ENCODE data around the gene POTEF. TPM values are rescaled to one million over a fixed set of nuclear protein-coding genes. Genes with fewer than 3 reads are reported as not detected.
"Not testable (repeated sequence)": the region's sequence is repeated elsewhere in the genome, so short reads cannot be mapped to it uniquely, and the experiment has no call there.

POTEF gene
- not detected in 2 replicates for total RNA-seq (2014; rRNA removed; shearing (Covaris generic))
- not detected in 2 replicates for total RNA-seq (2022)
- Bru-seq, nascent RNA, result percentile 5 among the genes with signal in this experiment
- percentile 9 among the genes with signal in this experiment for BruChase-seq, experiment 1, labeled RNA remaining after a 6-hour chase
- BruChase-seq, experiment 2, labeled RNA remaining after a 2-hour chase, result percentile 8 among the genes with signal in this experiment
- long read RNA-seq, result 0 reads

DNA sequence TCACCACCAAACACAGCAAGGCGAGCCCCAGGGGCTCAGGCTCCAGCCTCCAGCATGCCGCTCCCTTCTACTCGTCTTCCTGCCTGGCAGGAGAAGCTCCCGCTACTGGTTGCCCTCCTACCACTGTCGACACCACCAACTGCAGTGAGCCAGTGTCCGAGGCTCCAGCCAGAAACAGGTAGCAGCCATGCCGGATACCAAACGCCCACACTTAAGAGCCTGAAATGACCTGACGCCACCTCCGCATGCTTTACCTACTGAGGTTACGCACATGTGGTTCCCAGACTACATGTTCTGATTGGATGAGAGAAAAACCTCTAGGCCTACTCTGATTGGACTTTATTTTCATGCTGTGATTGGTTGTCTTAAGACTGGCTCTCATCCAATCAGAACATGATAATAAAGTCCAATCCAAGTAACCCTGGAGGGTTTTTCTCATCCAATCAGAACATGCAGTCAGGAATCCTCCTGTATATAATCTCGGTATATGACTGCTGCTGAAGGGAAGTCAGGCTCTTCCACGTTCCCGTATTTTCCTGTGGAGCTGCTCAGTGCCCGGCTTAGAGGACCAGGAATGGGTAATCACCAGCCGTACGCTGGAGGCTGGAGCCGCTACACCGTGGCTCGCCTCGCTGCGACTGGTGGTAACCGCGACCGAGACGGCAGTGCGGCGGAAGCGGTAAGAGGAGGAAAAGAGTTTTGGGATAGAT lies at the start of gene POTEF:
Gene POTEF, minus strand, starts transcription at position 103 of the 710 bp plus-strand sequence. CDS start 8,707 bp downstream, outside the sequence.
- CTCF ChIA-PET (ENCODE audit: unreplicated experiment), result not testable (repeated sequence)

DNA sequence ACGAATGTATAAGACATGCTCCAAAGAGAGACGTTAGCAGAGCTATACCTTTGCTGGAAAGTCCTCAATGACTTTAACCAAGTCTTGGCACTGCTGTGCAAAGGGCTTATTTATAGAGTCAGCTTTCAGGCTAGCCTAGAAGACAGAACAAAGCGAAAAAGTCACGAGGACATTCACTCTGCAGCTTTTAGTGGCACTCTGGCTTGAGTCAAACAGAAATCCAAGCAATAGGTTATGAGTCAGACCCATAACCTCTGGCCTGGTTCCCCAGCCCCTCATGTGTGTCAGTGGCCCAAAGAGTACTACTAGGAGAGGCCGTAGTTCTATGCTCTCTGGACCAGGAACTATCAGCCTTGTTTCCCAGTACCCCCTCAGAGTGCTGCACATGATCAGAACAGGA lies 45.8 kb upstream of the POTEF start:
- H3K4me1 ChIP-seq (ENCODE audit: insufficient read depth, low read length, poor library complexity, severe bottlenecking); BruUV-seq (replicated peaks); H3K27ac ChIP-seq (ENCODE audit: low read depth, low read length, poor library complexity, severe bottlenecking); H3K4me3 ChIP-seq (ENCODE audit: low read depth, low read length, poor library complexity, severe bottlenecking); H3K9me3 ChIP-seq (ENCODE audit: low read length); CTCF ChIA-PET (ENCODE audit: unreplicated experiment); H4K20me1 ChIP-seq (ENCODE audit: insufficient read depth, low read length); DNase-seq (ENCODE audit: low spot score); H3K4me2 ChIP-seq (ENCODE audit: low read length); H2AFZ ChIP-seq (ENCODE audit: low read length); intact Hi-C loops (cut with micrococcal nuclease; ENCODE audit: unreplicated experiment); H3K9me2 ChIP-seq (ENCODE audit: insufficient read depth, low read length): not testable (repeated sequence)
- Histone ChIP-seq H3K36me3 (ENCODE audit: insufficient read depth, low read length) (peaks cover 89% of the 10 kb centered on the region), H3K79me2 (ENCODE audit: insufficient read depth, low read depth, low read length) (peaks cover 33% of the 10 kb centered on the region)
- POLR2A ChIA-PET, result interaction anchor here (0.5 kb wide), 1 partner anchor 1314 kb away, joined by 3 read pairs; no protein-coding TSS in a partner anchor

More for the DNA sequence above, at the start of gene POTEF:
- H3K4me3 ChIP-seq (ENCODE audit: low read depth, low read length, poor library complexity, severe bottlenecking); H4K20me1 ChIP-seq (ENCODE audit: insufficient read depth, low read length); POLR2A ChIA-PET; H3K9me2 ChIP-seq (ENCODE audit: insufficient read depth, low read length); H3K27ac ChIP-seq (ENCODE audit: low read depth, low read length, poor library complexity, severe bottlenecking); H3K9me3 ChIP-seq (ENCODE audit: low read length); H2AFZ ChIP-seq (ENCODE audit: low read length); H3K4me1 ChIP-seq (ENCODE audit: insufficient read depth, low read length, poor library complexity, severe bottlenecking); H3K4me2 ChIP-seq (ENCODE audit: low read length); H3K36me3 ChIP-seq (ENCODE audit: insufficient read depth, low read length); DNase-seq (ENCODE audit: low spot score); BruUV-seq (replicated peaks); intact Hi-C loops (cut with micrococcal nuclease; ENCODE audit: unreplicated experiment); H3K79me2 ChIP-seq (ENCODE audit: insufficient read depth, low read depth, low read length): not testable (repeated sequence)

DNA sequence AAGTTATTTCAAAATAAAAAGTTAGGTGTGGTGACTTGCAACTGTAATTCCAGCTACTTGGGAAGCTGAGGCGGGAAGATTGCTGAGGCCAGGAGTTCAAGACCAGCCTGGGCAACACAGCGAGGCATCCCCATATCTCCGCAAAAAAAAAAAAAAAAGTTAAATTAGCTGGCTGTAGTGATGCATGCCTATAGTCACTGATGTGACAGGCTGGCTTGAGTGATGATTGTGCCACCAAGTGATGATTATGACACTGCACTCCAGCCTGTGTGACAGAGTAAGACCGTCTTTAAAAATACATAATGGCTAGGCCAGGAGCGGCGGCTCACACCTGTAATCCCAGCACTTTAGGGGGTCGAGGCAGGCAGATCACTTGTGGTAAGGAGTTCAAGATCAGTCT lies 40.9 kb upstream of the POTEF start:
- no peaks in the 10 kb centered on the region for H3K4me1 ChIP-seq (ENCODE audit: insufficient read depth, low read length, poor library complexity, severe bottlenecking)
- no peak for DNase-seq (ENCODE audit: low spot score)
- no peak overlapping the region for H2AFZ ChIP-seq (ENCODE audit: low read length)
- intact Hi-C loops (cut with micrococcal nuclease; ENCODE audit: unreplicated experiment), result no loop called here
- H3K79me2 ChIP-seq (ENCODE audit: insufficient read depth, low read depth, low read length), result no peaks in the 10 kb centered on the region
- H4K20me1 ChIP-seq (ENCODE audit: insufficient read depth, low read length), result no peaks in the 10 kb centered on the region
- no peaks in the 10 kb centered on the region for H3K9me3 ChIP-seq (ENCODE audit: low read length)
- H3K4me2 ChIP-seq (ENCODE audit: low read length), result no peak overlapping the region
- no peaks in the 10 kb centered on the region for H3K9me2 ChIP-seq (ENCODE audit: insufficient read depth, low read length)
- ChIA-PET CTCF (ENCODE audit: unreplicated experiment) (interaction anchor here (0.6 kb wide), 1 partner anchor 177 kb away, joined by 3 read pairs; no protein-coding TSS in a partner anchor), POLR2A (interaction anchor here (0.9 kb wide), 1 partner anchor 12 kb away, joined by 3 read pairs; the partner anchor contains the start of gene SMPD4)
- BruUV-seq (replicated peaks), result no TSS peak
- peaks cover 92% of the 10 kb centered on the region for H3K36me3 ChIP-seq (ENCODE audit: insufficient read depth, low read length)
- H3K27ac ChIP-seq (ENCODE audit: low read depth, low read length, poor library complexity, severe bottlenecking), result no peak overlapping the region
- H3K4me3 ChIP-seq (ENCODE audit: low read depth, low read length, poor library complexity, severe bottlenecking), result no peak overlapping the region
- TF ChIP-seq, protein P1, sequence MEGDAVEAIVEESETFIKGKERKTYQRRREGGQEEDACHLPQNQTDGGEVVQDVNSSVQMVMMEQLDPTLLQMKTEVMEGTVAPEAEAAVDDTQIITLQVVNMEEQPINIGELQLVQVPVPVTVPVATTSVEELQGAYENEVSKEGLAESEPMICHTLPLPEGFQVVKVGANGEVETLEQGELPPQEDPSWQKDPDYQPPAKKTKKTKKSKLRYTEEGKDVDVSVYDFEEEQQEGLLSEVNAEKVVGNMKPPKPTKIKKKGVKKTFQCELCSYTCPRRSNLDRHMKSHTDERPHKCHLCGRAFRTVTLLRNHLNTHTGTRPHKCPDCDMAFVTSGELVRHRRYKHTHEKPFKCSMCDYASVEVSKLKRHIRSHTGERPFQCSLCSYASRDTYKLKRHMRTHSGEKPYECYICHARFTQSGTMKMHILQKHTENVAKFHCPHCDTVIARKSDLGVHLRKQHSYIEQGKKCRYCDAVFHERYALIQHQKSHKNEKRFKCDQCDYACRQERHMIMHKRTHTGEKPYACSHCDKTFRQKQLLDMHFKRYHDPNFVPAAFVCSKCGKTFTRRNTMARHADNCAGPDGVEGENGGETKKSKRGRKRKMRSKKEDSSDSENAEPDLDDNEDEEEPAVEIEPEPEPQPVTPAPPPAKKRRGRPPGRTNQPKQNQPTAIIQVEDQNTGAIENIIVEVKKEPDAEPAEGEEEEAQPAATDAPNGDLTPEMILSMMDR (conservative IDR thresholded peaks at IDR 0.05; ENCODE audit: low read length), result no peak
- TF ChIP-seq EZH2phosphoT487 (IDR thresholded peaks at IDR 0.05; ENCODE audit: borderline replicate concordance, low read depth, low read length), result no peak

DNA sequence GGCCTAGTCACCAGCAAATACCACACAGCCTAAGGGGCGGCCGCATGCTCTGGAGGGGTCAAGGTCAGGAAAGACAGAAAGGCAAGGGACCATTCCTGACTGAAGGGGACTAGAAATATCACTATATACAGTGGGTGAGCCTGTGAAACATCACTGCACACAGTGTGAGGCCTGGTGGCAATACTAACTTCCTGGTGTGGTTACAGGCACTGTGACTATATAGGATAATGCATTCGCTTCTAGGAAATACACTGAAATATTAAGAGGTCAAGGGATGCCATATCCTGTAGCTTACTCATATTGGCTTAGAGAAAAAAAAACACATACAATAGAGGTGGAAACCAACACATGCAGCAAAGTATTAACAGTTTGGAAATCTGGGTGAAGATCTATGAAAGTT lies 40.1 kb upstream of the POTEF start:
- POLR2A ChIA-PET, result interaction anchor here (0.7 kb wide), 1 partner anchor 173 kb away, joined by 3 read pairs; no protein-coding TSS in a partner anchor

DNA sequence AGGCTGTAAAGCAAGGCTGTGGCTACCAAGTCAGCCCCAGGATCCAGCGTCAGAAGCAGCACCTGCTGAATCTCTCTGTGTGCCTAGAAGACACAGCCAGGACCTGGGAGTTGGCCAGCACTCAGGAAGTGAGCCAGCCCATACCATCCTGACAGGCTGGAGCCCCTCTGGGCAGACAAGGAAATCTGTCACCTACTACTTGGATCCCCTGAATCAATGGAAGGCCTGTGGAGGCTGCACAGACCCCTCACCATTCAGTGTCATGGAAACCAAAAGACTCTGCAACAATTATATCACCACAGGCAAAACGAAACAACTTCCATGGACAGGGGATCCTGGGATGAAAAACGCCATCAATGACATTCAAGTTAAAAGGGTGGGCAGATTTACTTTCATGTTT lies 37.6 kb upstream of the POTEF start:
- H4K20me1 ChIP-seq (ENCODE audit: insufficient read depth, low read length); H3K4me2 ChIP-seq (ENCODE audit: low read length); intact Hi-C loops (cut with micrococcal nuclease; ENCODE audit: unreplicated experiment); POLR2A ChIA-PET; H3K9me3 ChIP-seq (ENCODE audit: low read length); CTCF ChIA-PET (ENCODE audit: unreplicated experiment); H3K27ac ChIP-seq (ENCODE audit: low read depth, low read length, poor library complexity, severe bottlenecking); H3K4me3 ChIP-seq (ENCODE audit: low read depth, low read length, poor library complexity, severe bottlenecking); BruUV-seq (replicated peaks); DNase-seq (ENCODE audit: low spot score); H3K4me1 ChIP-seq (ENCODE audit: insufficient read depth, low read length, poor library complexity, severe bottlenecking); H3K79me2 ChIP-seq (ENCODE audit: insufficient read depth, low read depth, low read length); H2AFZ ChIP-seq (ENCODE audit: low read length); H3K9me2 ChIP-seq (ENCODE audit: insufficient read depth, low read length): not testable (repeated sequence)
- peaks cover 80% of the 10 kb centered on the region for H3K36me3 ChIP-seq (ENCODE audit: insufficient read depth, low read length)

More for the DNA sequence above, 40.1 kb upstream of the POTEF start:
- H3K27ac ChIP-seq (ENCODE audit: low read depth, low read length, poor library complexity, severe bottlenecking); DNase-seq (ENCODE audit: low spot score); H4K20me1 ChIP-seq (ENCODE audit: insufficient read depth, low read length); BruUV-seq (replicated peaks); H3K4me1 ChIP-seq (ENCODE audit: insufficient read depth, low read length, poor library complexity, severe bottlenecking); CTCF ChIA-PET (ENCODE audit: unreplicated experiment); H3K9me3 ChIP-seq (ENCODE audit: low read length); H3K4me2 ChIP-seq (ENCODE audit: low read length); H3K79me2 ChIP-seq (ENCODE audit: insufficient read depth, low read depth, low read length); H2AFZ ChIP-seq (ENCODE audit: low read length); H3K9me2 ChIP-seq (ENCODE audit: insufficient read depth, low read length); H3K4me3 ChIP-seq (ENCODE audit: low read depth, low read length, poor library complexity, severe bottlenecking); intact Hi-C loops (cut with micrococcal nuclease; ENCODE audit: unreplicated experiment): not testable (repeated sequence)
- H3K36me3 ChIP-seq (ENCODE audit: insufficient read depth, low read length), result peaks cover 92% of the 10 kb centered on the region
